ENCODE measurements around the gene GRM2. TPM values are rescaled to one million over a fixed set of nuclear protein-coding genes. Genes with fewer than 3 reads are reported as not detected.

The GRM2 gene
- total RNA-seq, 1 donor from 2014 or later: not detected

DNA sequence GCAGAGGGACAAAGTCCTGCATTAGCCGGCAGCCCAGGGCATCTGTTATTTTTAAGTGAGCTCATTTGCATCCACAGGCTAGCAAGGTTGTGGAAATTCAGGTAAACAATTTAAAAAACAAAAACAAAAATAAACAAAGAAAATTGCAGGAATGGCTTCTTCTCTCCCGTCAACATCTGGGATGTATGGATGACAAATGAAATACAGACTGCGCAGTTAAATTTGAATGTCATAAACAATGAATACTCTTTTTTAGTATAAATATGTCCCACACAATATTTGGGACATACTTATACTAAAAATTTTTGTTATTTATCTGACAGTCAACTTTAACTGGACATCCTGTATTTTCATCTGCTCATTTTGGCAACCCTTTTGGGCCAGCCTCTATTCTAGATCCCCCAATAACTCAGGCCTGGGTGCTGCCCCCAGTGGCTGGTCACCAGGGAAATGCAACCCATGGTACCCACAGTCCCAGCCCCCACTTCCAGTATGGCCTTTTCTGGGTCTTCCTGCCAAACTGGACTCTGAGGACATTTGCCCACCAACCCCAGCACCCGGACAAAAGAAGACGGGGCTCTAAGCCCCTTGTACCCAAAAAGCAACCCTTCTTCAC lies 12.7 kb downstream of the GRM2 start:
- no peaks in the 10 kb centered on the region for H3K4me1 ChIP-seq
- intact Hi-C loops (cut with DNase I): no loop called here
- H3K36me3 ChIP-seq: no peaks in the 10 kb centered on the region
- H3K27me3 ChIP-seq: no peaks in the 10 kb centered on the region
- no peak overlapping the region for H3K27ac ChIP-seq
- TF ChIP-seq, protein P1, sequence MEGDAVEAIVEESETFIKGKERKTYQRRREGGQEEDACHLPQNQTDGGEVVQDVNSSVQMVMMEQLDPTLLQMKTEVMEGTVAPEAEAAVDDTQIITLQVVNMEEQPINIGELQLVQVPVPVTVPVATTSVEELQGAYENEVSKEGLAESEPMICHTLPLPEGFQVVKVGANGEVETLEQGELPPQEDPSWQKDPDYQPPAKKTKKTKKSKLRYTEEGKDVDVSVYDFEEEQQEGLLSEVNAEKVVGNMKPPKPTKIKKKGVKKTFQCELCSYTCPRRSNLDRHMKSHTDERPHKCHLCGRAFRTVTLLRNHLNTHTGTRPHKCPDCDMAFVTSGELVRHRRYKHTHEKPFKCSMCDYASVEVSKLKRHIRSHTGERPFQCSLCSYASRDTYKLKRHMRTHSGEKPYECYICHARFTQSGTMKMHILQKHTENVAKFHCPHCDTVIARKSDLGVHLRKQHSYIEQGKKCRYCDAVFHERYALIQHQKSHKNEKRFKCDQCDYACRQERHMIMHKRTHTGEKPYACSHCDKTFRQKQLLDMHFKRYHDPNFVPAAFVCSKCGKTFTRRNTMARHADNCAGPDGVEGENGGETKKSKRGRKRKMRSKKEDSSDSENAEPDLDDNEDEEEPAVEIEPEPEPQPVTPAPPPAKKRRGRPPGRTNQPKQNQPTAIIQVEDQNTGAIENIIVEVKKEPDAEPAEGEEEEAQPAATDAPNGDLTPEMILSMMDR (IDR thresholded peaks at IDR 0.05): no peak
- H3K9me3 ChIP-seq: no peaks in the 10 kb centered on the region
- H3K4me3 ChIP-seq: no peak overlapping the region
- no peak for DNase-seq (ENCODE audit: low spot score in 2 of 2)

DNA sequence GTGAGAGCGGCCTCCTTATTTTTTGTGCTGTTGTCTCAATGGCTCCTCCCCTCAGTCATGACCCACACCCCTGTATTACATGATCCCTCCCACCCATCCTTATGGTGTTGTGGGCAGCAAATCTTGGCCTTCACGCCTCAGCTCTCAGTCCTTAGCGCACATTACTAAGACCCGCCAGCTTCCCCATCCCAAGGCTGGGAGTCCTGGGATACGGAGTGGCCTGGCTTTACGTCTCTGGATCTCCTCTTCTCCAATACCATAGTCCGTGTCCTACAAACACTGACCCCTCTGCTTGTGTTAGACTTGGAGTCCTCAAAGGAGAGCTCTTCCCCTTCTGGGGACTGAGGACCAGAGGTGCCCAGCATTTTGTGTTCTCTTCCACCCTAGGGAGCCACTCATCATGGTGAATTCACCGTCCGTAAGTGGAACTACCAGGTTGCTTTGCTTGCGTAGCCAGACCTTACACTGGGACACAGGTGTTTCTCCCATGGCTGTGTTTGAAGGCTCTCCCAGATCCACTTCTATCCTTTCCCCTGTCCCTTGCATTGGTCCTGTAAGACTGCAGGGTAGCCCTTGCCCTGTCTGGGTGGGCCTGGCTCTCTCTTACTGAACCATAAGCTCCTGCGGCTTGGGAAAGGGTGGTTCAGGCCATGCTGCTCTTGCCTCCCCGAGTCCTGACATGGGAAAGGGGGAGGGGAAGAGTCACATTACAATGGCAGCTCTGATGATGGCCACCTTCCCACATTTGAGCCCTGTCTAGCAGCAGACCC lies 13.6 kb downstream of the GRM2 start:
- DNase-seq (ENCODE audit: low spot score in 2 of 2): no peak
- H3K9me3 ChIP-seq: no peaks in the 10 kb centered on the region
- no peaks in the 10 kb centered on the region for H3K36me3 ChIP-seq
- TF ChIP-seq, protein P1 (IDR thresholded peaks at IDR 0.05): no peak
- no peaks in the 10 kb centered on the region for H3K4me1 ChIP-seq
- intact Hi-C loops (cut with DNase I): no loop called here
- no peaks in the 10 kb centered on the region for H3K27me3 ChIP-seq
- H3K4me3 ChIP-seq: no peak overlapping the region
- H3K27ac ChIP-seq: no peak overlapping the region

DNA sequence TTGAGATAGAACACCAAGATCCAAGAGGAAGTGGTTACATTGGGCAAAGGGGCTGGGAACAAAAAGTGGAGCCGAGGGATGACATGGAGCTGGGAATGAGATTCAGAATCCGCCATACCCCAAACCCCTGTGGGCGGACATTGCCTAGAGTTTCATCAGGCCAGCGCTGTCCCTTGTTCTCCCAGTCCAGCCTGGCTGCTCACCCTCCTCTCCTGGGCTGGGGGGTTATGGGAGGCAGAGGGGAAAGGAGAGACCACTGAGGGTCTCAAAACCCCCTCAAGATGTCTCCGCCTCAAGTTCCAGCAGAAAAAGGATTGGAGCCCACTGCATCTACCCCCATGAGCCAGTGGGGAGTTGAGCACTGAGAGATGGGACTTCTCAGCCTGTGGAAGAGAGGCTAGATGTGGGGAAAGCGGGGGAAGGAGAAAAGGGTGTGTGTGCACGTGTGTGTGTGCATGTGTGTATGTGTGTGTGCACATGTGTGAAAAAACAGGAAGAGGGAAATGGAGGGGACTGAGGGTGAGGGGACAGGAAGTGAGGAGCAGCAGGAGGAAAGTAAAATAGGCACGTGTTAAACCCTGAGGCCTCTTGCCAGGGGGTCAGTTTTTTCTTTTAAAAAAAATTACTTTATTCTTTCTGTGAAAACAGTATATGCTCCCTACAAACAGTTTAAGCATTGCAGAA lies 14.3 kb downstream of the GRM2 start:
- intact Hi-C loops (cut with DNase I): no loop called here
- H3K4me1 ChIP-seq: no peaks in the 10 kb centered on the region

DNA sequence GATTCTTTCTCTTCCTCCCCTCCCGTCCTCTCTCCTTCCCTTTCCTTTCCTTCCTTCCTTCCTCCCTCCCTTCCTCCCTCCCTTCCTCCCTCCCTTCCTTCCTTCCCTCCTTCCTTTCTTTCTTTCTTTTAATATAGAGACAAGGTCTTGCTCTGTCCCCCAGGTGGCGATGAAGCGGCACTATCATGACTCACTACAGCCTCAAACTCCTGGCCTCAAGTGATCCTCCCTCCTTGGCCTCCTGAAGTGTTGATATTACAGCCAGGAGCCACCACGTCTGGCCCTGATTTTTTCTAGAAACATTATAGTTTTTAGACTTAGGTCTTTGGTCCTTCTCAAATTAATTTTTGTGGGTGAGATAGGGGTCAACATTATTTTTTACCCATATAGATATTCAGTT lies 15.5 kb downstream of the GRM2 start:
- no peak overlapping the region for H3K27ac ChIP-seq
- intact Hi-C loops (cut with DNase I): no loop called here
- TF ChIP-seq, protein P1 (IDR thresholded peaks at IDR 0.05): no peak

More for the DNA sequence above, 14.3 kb downstream of the GRM2 start:
- Histone ChIP-seq H3K4me3 (no peak overlapping the region), H3K9me3 (no peaks in the 10 kb centered on the region), H3K27ac (no peak overlapping the region), H3K27me3 (no peaks in the 10 kb centered on the region), H3K36me3 (no peaks in the 10 kb centered on the region)
- DNase-seq (ENCODE audit: low spot score in 2 of 2): no peak
- TF ChIP-seq, protein P1 (IDR thresholded peaks at IDR 0.05): no peak

DNA sequence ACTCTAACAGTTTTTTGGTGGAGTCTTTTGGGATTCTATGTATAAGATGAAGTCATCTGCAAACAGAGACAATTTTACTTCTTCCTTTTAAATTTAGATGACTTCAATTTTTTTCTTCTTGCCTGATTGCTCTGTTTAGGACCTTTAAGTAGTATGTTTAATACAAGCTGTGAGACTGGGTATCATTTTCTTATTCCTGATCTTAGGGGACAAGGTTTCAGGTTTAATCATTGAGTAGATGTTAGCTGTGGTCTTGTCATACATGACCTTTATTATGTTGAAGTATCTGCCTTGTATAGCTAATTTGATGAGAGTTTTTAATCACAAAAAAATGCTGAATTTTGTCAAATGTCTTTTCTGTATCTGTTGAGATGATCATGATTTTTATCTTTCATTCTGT lies 20.6 kb downstream of the GRM2 start:
- TF ChIP-seq, protein P1 (IDR thresholded peaks at IDR 0.05): no peak
- DNase-seq (ENCODE audit: low spot score in 2 of 2): no peak
- Histone ChIP-seq H3K4me1 (no peaks in the 10 kb centered on the region), H3K36me3 (no peaks in the 10 kb centered on the region), H3K9me3 (no peaks in the 10 kb centered on the region), H3K27ac (no peak overlapping the region), H3K4me3 (no peak overlapping the region), H3K27me3 (no peaks in the 10 kb centered on the region)
- intact Hi-C loops (cut with DNase I): no loop called here

More for the DNA sequence above, 15.5 kb downstream of the GRM2 start:
- Histone ChIP-seq H3K9me3 (no peaks in the 10 kb centered on the region), H3K36me3 (no peaks in the 10 kb centered on the region), H3K4me3 (no peak overlapping the region), H3K27me3 (no peaks in the 10 kb centered on the region), H3K4me1 (no peaks in the 10 kb centered on the region)
- no peak for DNase-seq (ENCODE audit: low spot score in 2 of 2)
